Gastroesophageal sphincter (tissue), 3 donors: Measurements from ENCODE around the gene AHSP.

ENCODE experiments used
- CTCF ChIP-seq, 4 experiments: fragments of 200-600 bp in 2 of 4; fragments of 450-650 bp in 2 of 4; sonication (generic) in 1 of 4; IDR thresholded peaks; one replicate each; pipeline ENCODE4 v1.5.1; 2017 to 2019; ENCODE audit warnings: antibody characterized with exemption in 4 of 4, mild to moderate bottlenecking in 2 of 4, moderate library complexity in 2 of 4
- POLR2A ChIP-seq, 2 donors: fragments of 450-650 bp; IDR thresholded peaks; one replicate each; pipeline ENCODE4 v1.6.1; 2017; ENCODE audit warnings: antibody characterized with exemption in 2 of 2, mild to moderate bottlenecking in 2 of 2, moderate library complexity in 1 of 2

- TF ChIP-seq CTCF (IDR thresholded peaks at IDR 0.05) (no peak), POLR2A (IDR thresholded peaks at IDR 0.05) (no peak)
These were observed 2.6 kb upstream of the AHSP start for GRCh38 chr16:31525113-31525512.
